ENCODE data around the gene ZCCHC14. TPM values are rescaled to one million over a fixed set of nuclear protein-coding genes. Genes with fewer than 3 reads are reported as not detected.

ZCCHC14 gene
- total and polyA plus RNA-seq, 5 donors, result 11.1 to 29.4 (median 22.8) TPM

DNA sequence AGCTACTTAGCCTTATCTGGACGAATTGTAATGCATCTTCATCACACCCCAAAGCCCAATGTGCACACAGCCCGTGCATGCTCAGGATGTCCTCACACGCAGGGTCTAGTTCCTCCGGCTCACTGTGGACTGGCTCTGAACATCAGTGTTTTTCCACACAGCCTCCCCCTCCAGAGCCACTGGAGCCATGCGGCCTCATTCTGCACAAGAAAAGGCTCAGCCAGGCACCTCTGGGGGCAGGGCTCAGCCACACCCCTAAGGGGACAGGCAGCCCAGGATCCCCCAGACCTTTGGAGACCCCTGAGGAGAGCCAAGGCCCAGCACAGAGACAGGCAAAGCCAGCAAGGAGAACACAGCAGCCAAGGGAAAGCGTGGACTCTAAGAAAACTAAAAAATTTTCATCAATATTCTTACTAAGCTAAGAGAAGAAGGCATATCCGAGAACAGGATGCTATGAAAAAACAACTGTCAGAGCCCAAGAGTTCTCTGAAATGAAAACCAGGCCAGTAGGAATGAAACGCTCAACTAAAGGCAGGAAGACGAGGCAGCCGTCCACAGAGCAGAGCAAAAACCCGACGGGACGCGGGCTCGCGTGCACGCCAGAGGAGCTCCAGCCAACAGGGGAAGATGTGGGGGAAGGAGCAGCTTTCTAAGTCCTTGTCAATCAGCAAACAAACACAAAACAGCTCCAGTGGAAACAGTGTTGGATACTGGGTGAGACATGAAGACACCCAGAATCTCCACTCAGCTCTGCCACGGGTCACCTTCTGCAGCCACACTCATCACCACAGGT is 66.2 kb downstream of the ZCCHC14 start:
- H3K27ac ChIP-seq (ENCODE audit: low read length), result no peak overlapping the region
- WGBS, result 64% methylated on average over 18 of the region's 18 CpGs
- H3K27me3 ChIP-seq (ENCODE audit: control insufficient read depth, insufficient read depth), result no peaks in the 10 kb centered on the region
- DNase-seq (no peak), ATAC-seq (no peak)
- H3K4me3 ChIP-seq (ENCODE audit: low read length), result no peak overlapping the region
- intact Hi-C loops (cut with DNase I), result no loop called here
- H3K9me3 ChIP-seq (ENCODE audit: control insufficient read depth, low read length), result no peaks in the 10 kb centered on the region
- H3K4me1 ChIP-seq (ENCODE audit: control insufficient read depth, insufficient read depth, low read length), result peaks cover 2% of the 10 kb centered on the region

DNA sequence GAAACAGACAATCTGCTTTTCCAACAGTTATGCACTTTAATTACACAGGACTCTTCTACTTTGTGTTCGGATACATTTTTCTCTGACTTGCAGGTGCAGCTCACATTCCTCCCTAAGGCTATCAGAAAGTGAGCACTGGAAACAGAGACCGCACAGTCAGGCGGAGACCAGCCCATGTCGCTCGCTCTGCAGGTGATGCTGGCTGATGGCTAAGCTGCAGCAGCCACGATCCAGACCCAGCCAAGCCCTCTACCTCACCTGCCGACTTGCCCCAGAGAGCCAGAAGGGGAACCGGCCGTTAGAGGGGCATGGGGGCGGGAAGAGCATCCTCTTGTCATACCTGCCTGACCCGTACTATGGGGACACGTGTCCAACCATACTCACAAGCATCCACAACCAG is 66.9 kb downstream of the ZCCHC14 start:
- intact Hi-C loops (cut with DNase I), result no loop called here

DNA sequence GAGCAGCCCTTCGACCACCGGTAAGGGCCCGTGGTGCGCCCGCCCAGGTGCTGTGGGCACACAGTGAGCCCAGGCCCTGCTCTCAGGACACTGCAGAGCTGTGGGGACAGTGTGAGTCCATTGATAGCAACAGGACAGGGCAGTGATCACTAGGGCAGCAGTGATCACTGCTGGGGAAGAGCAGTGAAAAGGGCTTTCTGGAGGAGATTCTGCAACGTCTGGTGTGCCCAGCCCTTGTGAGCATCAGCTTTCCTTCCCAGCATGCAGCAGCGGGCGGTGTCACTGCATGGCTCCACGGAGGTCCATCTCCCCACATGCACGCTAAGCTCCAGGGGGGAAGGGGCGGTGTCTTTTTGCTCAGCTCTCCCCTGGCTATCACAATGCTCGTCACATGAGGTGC is 68.6 kb downstream of the ZCCHC14 start:
- no peaks in the 10 kb centered on the region for H3K9me3 ChIP-seq (ENCODE audit: control insufficient read depth, low read length)
- H3K4me1 ChIP-seq (ENCODE audit: control insufficient read depth, insufficient read depth, low read length), result peaks cover 2% of the 10 kb centered on the region
- DNase-seq (no peak), ATAC-seq (no peak)
- no peak overlapping the region for H3K27ac ChIP-seq (ENCODE audit: low read length)
- WGBS, result 72% methylated on average over 12 of the region's 12 CpGs
- intact Hi-C loops (cut with DNase I), result no loop called here
- H3K27me3 ChIP-seq (ENCODE audit: control insufficient read depth, insufficient read depth), result no peaks in the 10 kb centered on the region
- H3K4me3 ChIP-seq (ENCODE audit: low read length), result no peak overlapping the region

More for the DNA sequence above, 66.9 kb downstream of the ZCCHC14 start:
- no peak overlapping the region for H3K27ac ChIP-seq (ENCODE audit: low read length)
- no peak overlapping the region for H3K4me3 ChIP-seq (ENCODE audit: low read length)
- WGBS, result 87% methylated on average over 12 of the region's 12 CpGs
- ATAC-seq, result no peak
- no peaks in the 10 kb centered on the region for H3K9me3 ChIP-seq (ENCODE audit: control insufficient read depth, low read length)
- peaks cover 2% of the 10 kb centered on the region for H3K4me1 ChIP-seq (ENCODE audit: control insufficient read depth, insufficient read depth, low read length)
- DNase-seq, result no peak
- no peaks in the 10 kb centered on the region for H3K27me3 ChIP-seq (ENCODE audit: control insufficient read depth, insufficient read depth)

DNA sequence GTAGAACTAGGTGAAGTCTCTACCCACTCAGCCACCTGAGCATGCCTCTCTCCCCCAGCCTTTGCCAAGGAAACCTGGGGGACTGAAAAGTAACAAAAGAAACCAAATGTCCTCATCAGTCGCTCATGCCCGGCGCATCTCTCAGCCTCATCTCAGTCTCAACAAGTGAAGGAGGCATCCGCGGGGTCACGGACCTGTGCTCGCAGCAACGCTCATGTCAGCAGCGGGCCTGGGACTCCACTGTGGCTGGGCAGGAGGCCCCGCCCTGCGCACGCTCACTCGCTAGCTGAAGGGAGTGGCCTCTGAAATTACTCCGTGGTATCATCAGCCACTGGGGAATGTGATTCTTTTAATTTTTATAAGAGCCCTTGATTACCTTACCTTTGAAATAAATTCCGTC is 69.4 kb downstream of the ZCCHC14 start:
- Histone ChIP-seq H3K27me3 (ENCODE audit: control insufficient read depth, insufficient read depth) (no peaks in the 10 kb centered on the region), H3K4me1 (ENCODE audit: control insufficient read depth, insufficient read depth, low read length) (peaks cover 2% of the 10 kb centered on the region), H3K9me3 (ENCODE audit: control insufficient read depth, low read length) (no peaks in the 10 kb centered on the region), H3K27ac (ENCODE audit: low read length) (no peak overlapping the region), H3K4me3 (ENCODE audit: low read length) (no peak overlapping the region)
- ATAC-seq, result no peak
- WGBS, result 93% methylated on average over 15 of the region's 15 CpGs
- DNase-seq, result no peak
- intact Hi-C loops (cut with DNase I), result no loop called here

DNA sequence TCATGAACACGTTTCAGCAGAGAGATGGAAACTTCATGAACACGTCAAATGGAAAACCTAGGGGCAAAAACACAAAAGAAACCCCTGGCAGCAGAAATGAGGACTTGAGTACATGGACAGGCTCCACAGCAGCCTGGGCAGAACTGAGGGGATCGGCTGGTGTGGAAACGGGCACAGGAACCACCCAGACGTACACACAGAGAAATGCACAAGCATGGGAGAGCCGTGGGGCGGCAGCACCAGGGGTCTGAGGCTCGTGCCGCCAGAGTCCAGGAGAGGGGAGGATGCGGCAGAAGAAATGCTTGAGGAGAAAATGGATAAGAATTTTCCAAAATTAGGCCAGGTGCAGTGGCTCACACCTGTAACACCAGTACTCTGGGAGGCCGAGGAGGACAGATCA is 70.7 kb downstream of the ZCCHC14 start:
- peaks cover 2% of the 10 kb centered on the region for H3K4me1 ChIP-seq (ENCODE audit: control insufficient read depth, insufficient read depth, low read length)
- intact Hi-C loops (cut with DNase I), result no loop called here
- 96% methylated on average over 11 of the region's 11 CpGs for WGBS
- H3K4me3 ChIP-seq (ENCODE audit: low read length), result no peak overlapping the region
- DNase-seq (no peak), ATAC-seq (no peak)
- no peaks in the 10 kb centered on the region for H3K9me3 ChIP-seq (ENCODE audit: control insufficient read depth, low read length)
- no peaks in the 10 kb centered on the region for H3K27me3 ChIP-seq (ENCODE audit: control insufficient read depth, insufficient read depth)
- H3K27ac ChIP-seq (ENCODE audit: low read length), result no peak overlapping the region

DNA sequence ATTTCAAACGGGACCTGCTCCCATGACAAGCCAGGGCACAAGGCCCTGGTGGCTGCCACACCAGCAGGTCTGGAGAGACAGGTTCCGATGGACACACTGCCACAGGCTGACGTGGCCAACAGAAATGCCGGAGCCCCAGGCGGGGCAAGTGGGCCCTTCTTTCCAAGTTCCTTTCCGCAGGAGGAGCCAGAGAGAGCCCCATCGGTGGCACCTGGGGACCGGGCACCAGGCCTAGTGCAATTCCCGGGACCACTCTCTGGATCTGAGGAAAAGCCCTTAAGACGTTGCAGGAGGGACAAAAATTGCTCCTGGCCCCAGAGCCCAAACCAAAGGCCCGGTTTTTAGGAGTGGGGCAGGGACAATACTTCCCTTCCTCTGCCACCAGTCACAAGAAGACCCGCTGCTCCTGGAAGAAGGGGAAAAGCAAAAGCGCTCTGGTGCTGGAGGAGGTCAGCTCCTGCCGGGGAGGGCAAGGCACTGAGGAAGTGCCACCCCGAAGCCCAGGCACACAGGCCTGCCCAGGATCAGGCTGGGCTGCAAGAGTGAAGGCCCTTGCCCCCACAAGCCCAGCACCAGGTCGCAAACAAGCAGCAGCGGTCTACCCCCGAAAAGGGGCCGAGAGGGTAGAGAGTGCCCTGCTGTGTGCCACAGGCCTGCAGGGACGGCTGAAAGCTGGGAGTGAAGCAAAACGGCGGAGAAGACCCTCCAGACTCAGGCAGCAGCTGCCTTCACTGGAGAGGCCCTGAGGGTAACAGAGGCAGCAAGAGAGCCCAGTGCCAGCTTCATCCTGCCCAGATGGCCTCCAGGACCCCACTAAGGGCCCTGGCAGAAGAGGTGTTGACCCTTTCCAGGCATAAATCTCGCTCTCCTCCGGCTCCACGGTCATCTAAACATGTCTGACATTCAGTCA is 71.6 kb downstream of the ZCCHC14 start:
- Histone ChIP-seq H3K9me3 (ENCODE audit: control insufficient read depth, low read length) (no peaks in the 10 kb centered on the region), H3K4me3 (ENCODE audit: low read length) (no peak overlapping the region), H3K4me1 (ENCODE audit: control insufficient read depth, insufficient read depth, low read length) (peaks cover under 1% of the 10 kb centered on the region), H3K27me3 (ENCODE audit: control insufficient read depth, insufficient read depth) (no peaks in the 10 kb centered on the region), H3K27ac (ENCODE audit: low read length) (no peak overlapping the region)
- intact Hi-C loops (cut with DNase I), result no loop called here
- WGBS, result 95% methylated on average over 25 of the region's 25 CpGs
- ATAC-seq (no peak), DNase-seq (no peak)

DNA sequence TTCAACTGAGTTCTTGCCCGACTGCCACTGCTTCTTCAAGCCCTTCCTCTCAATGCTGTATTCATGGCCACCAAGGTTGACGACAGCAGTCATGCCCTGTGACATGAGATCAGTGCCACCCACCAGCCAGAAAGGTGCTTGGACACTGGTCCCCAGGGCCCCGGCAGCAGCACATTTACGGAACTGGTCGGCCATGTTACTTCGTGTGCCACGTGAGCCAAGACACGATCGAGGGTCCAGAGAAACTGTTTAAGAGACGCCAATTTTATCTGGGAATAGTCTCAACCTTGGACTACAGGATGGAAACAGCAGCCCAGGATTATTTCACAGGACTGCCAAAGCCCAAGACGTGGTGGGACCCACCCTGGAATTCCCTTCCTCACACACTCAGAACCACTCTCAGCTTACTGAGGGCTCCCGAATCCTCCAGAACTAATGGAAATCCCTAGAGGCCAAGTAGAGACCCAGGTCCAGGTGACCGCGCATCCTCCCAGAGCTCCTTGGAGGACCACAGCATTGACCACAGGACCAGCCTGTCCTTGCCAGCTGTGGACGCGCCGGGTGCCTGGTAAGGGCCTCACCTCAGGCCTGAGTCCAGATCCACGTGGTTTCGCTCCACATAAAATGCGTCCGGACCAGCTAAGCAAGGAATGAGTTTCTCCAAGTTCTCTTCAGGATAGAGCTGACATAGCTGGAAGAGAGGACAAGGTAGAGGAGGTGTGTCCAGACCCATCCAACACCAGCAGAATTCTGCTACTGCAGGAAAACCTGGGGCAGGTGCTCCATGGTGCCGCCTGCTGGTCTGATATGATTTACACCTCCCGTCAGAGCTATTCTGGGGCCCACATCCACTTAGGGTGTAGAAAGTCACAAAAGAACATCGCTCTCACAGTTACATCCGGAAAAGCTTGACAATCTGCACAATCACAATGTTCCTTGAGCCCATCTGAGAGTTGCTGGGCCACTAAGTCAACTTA is 72.5 kb downstream of the ZCCHC14 start:
- 88% methylated on average over 25 of the region's 25 CpGs for WGBS

DNA sequence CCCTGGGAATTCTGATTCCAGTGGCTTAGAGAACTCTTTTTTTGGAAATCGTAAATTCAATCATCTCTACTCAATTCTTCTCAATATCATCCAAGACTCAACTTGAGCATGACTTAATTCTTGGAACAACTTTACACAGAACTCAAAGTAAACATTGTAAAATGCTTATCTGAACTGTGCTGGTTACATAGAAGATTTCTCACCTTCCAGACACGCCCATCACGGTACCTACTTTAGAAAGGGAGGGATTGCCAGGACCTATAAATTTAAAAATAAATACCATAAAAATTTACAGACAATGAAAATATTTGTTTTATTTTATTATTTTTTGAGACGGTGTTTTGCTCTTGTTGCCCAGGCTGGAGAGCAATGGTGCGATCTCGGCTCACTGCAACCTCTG is 74.2 kb downstream of the ZCCHC14 start:
- intact Hi-C loops (cut with DNase I), result loop anchor here in 3 of 4 donors (5.0 to 10.0 kb wide), 4 partner anchors 86 to 219 kb away; no protein-coding TSS in a partner anchor

More for the DNA sequence above, 72.5 kb downstream of the ZCCHC14 start:
- intact Hi-C loops (cut with DNase I), result no loop called here
- Histone ChIP-seq H3K4me3 (ENCODE audit: low read length) (no peak overlapping the region), H3K9me3 (ENCODE audit: control insufficient read depth, low read length) (no peaks in the 10 kb centered on the region), H3K27me3 (ENCODE audit: control insufficient read depth, insufficient read depth) (no peaks in the 10 kb centered on the region), H3K27ac (ENCODE audit: low read length) (no peak overlapping the region), H3K4me1 (ENCODE audit: control insufficient read depth, insufficient read depth, low read length) (no peaks in the 10 kb centered on the region)
- ATAC-seq (no peak), DNase-seq (no peak)

DNA sequence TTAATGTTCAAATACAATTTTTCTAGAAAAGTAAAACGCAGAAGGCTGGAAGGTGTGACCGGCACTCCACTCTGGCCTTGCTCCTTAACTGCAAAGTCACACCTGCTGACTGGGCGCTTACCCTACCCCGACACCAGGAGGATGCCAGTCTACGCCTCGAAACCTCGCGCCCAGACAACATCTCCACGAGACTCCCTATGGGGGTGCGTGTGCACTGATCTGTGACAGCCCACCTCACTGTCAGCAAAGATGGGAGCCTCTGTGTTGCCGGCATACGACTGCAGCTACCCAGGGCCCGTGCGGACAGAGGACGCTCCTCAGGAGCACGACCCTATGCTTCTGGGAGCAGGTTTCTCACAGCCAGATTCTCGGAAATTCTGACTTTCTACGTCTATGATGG is 74.6 kb downstream of the ZCCHC14 start:
- no peak overlapping the region for H3K4me3 ChIP-seq (ENCODE audit: low read length)
- H3K9me3 ChIP-seq (ENCODE audit: control insufficient read depth, low read length), result no peaks in the 10 kb centered on the region
- intact Hi-C loops (cut with DNase I), result loop anchor here in 3 of 4 donors (5.0 to 10.0 kb wide), 4 partner anchors 87 to 219 kb away; no protein-coding TSS in a partner anchor
- no peaks in the 10 kb centered on the region for H3K27me3 ChIP-seq (ENCODE audit: control insufficient read depth, insufficient read depth)
- DNase-seq, result peak in 1 of 3 donors; percentile 29
- 91% methylated on average over 18 of the region's 18 CpGs for WGBS
- no peak for ATAC-seq
- H3K27ac ChIP-seq (ENCODE audit: low read length), result no peak overlapping the region
- no peaks in the 10 kb centered on the region for H3K4me1 ChIP-seq (ENCODE audit: control insufficient read depth, insufficient read depth, low read length)

More for the DNA sequence above, 74.2 kb downstream of the ZCCHC14 start:
- Histone ChIP-seq H3K27ac (ENCODE audit: low read length) (no peak overlapping the region), H3K27me3 (ENCODE audit: control insufficient read depth, insufficient read depth) (no peaks in the 10 kb centered on the region), H3K4me1 (ENCODE audit: control insufficient read depth, insufficient read depth, low read length) (no peaks in the 10 kb centered on the region), H3K9me3 (ENCODE audit: control insufficient read depth, low read length) (no peaks in the 10 kb centered on the region), H3K4me3 (ENCODE audit: low read length) (no peak overlapping the region)
- WGBS, result 83% methylated on average over 6 of the region's 6 CpGs
- ATAC-seq, result no peak
- no peak for DNase-seq

DNA sequence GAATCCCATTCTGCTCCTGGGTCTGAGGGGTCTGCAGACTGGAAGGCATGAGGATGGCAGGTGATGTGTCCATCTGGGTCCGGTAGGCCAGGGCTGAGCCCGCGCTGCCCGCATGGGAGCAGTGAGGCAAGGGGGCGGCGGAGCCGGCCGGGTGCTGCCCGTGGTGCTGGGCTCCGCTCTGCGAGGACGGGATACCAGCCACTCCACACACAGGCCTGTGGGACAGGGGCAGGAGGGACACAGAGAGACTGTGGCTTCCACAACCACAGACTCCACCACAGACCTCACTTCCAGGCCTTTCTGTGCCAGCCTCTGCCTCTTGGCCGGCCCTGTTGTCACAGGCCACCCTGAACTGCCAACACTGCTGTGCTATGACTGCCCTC is 75.3 kb downstream of the ZCCHC14 start:
- DNase-seq, result peak in 1 of 3 donors; percentile 29
- WGBS, result 89% methylated on average over 13 of the region's 13 CpGs
- Histone ChIP-seq H3K4me1 (ENCODE audit: control insufficient read depth, insufficient read depth, low read length) (no peaks in the 10 kb centered on the region), H3K9me3 (ENCODE audit: control insufficient read depth, low read length) (no peaks in the 10 kb centered on the region), H3K27me3 (ENCODE audit: control insufficient read depth, insufficient read depth) (no peaks in the 10 kb centered on the region), H3K27ac (ENCODE audit: low read length) (no peak overlapping the region), H3K4me3 (ENCODE audit: low read length) (no peak overlapping the region)
- intact Hi-C loops (cut with DNase I), result loop anchor here (2.0 to 10.0 kb wide), 5 partner anchors 87 to 220 kb away; no protein-coding TSS in a partner anchor
- peak in 1 of 2 donors; percentile 47 for ATAC-seq

Data from right cardiac atrium (tissue), 5 donors.